Measurements from ENCODE around the gene RUFY2. TPM values are rescaled to one million over a fixed set of nuclear protein-coding genes. Genes with fewer than 3 reads are reported as not detected.

The RUFY2 gene
- total RNA-seq, 1 donor from 2014 or later, result 10.3 TPM

- intact Hi-C loops (cut with micrococcal nuclease), result loop anchor here (5.0 kb wide), 1 partner anchor 376 kb away; the partner anchor contains the start of gene CCAR1
- H3K4me3 Mint-ChIP-seq, result no peak overlapping the region
- H3K36me3 Mint-ChIP-seq (ENCODE audit: low read depth), result peaks cover 45% of the 10 kb centered on the region
These were observed 60.3 kb downstream of the RUFY2 start for GRCh38 chr10:68346774-68347173.

GRCh38 chr10:68345621-68346020 is 61.5 kb downstream of the RUFY2 start:
- no peak overlapping the region for H3K27ac Mint-ChIP-seq
- intact Hi-C loops (cut with micrococcal nuclease), result loop anchor here (5.0 kb wide), 1 partner anchor 377 kb away; the partner anchor contains the start of gene CCAR1
- H3K27me3 Mint-ChIP-seq, result no peaks in the 10 kb centered on the region
- no peak overlapping the region for H3K4me3 Mint-ChIP-seq
- peaks cover 18% of the 10 kb centered on the region for H3K4me1 Mint-ChIP-seq
- peaks cover 53% of the 10 kb centered on the region for H3K36me3 Mint-ChIP-seq (ENCODE audit: low read depth)
- no peaks in the 10 kb centered on the region for H3K9me3 Mint-ChIP-seq
- DNase-seq, result no peak

More at GRCh38 chr10:68346774-68347173, 60.3 kb downstream of the RUFY2 start:
- no peaks in the 10 kb centered on the region for H3K27me3 Mint-ChIP-seq
- DNase-seq, result no peak
- H3K9me3 Mint-ChIP-seq, result no peaks in the 10 kb centered on the region
- peaks cover 13% of the 10 kb centered on the region for H3K4me1 Mint-ChIP-seq
- H3K27ac Mint-ChIP-seq, result peak overlapping the region; percentile 72

- Mint-ChIP-seq H3K4me1 (peaks cover 28% of the 10 kb centered on the region), H3K4me3 (no peak overlapping the region)
These were observed 64.1 kb downstream of the RUFY2 start for GRCh38 chr10:68342909-68343516.

GRCh38 chr10:68340358-68341080 is 66.6 kb downstream of the RUFY2 start:
- Mint-ChIP-seq H3K9me3 (no peaks in the 10 kb centered on the region), H3K4me3 (no peak overlapping the region), H3K4me1 (peaks cover 40% of the 10 kb centered on the region), H3K36me3 (ENCODE audit: low read depth) (peaks cover 76% of the 10 kb centered on the region), H3K27ac (no peak overlapping the region), H3K27me3 (no peaks in the 10 kb centered on the region)
- DNase-seq, result no peak
- intact Hi-C loops (cut with micrococcal nuclease), result loop anchor here (1.0 kb wide), 1 partner anchor 7 kb away; no protein-coding TSS in a partner anchor

More at GRCh38 chr10:68342909-68343516, 64.1 kb downstream of the RUFY2 start:
- intact Hi-C loops (cut with micrococcal nuclease), result no loop called here
- Mint-ChIP-seq H3K9me3 (no peaks in the 10 kb centered on the region), H3K27ac (peak overlapping the region; percentile 2), H3K36me3 (ENCODE audit: low read depth) (peaks cover 69% of the 10 kb centered on the region), H3K27me3 (no peaks in the 10 kb centered on the region)
- DNase-seq, result no peak

GRCh38 chr10:68336754-68337351 is 70.2 kb downstream of the RUFY2 start:
- Mint-ChIP-seq H3K4me3 (peak overlapping the region; percentile 70), H3K4me1 (peaks cover 48% of the 10 kb centered on the region), H3K27me3 (no peaks in the 10 kb centered on the region), H3K36me3 (ENCODE audit: low read depth) (peaks cover 77% of the 10 kb centered on the region), H3K27ac (peak overlapping the region; percentile 74), H3K9me3 (no peaks in the 10 kb centered on the region)
- intact Hi-C loops (cut with micrococcal nuclease), result loop anchor here (10.0 kb wide), 1 partner anchor 482 kb away; no protein-coding TSS in a partner anchor
- DNase-seq, result no peak

- Mint-ChIP-seq H3K4me3 (peak overlapping the region; percentile 99), H3K4me1 (peaks cover 57% of the 10 kb centered on the region), H3K27ac (peak overlapping the region; percentile 83), H3K9me3 (no peaks in the 10 kb centered on the region), H3K27me3 (peaks cover 2% of the 10 kb centered on the region), H3K36me3 (ENCODE audit: low read depth) (peaks cover 63% of the 10 kb centered on the region)
- no peak for DNase-seq
- intact Hi-C loops (cut with micrococcal nuclease), result loop anchor here (5.0 to 10.0 kb wide), 3 partner anchors 72 to 567 kb away; partner anchors contain the start of genes DDX50 and RUFY2
These were observed 72.2 kb downstream of the RUFY2 start for GRCh38 chr10:68334672-68335467.

GRCh38 chr10:68333440-68334431 is 73.3 kb downstream of the RUFY2 start:
- H3K27ac Mint-ChIP-seq, result peak overlapping the region; percentile 100
- no peaks in the 10 kb centered on the region for H3K9me3 Mint-ChIP-seq
- no peak for DNase-seq
- peaks cover 2% of the 10 kb centered on the region for H3K27me3 Mint-ChIP-seq
- intact Hi-C loops (cut with micrococcal nuclease), result loop anchor here (1.0 to 10.0 kb wide), 4 partner anchors 8 to 569 kb away; partner anchors contain the start of genes DDX50 and RUFY2
- H3K36me3 Mint-ChIP-seq (ENCODE audit: low read depth), result peaks cover 53% of the 10 kb centered on the region
- H3K4me3 Mint-ChIP-seq, result peak overlapping the region; percentile 99
- H3K4me1 Mint-ChIP-seq, result peaks cover 55% of the 10 kb centered on the region

- peak overlapping the region; percentile 99 for H3K4me3 Mint-ChIP-seq
- intact Hi-C loops (cut with micrococcal nuclease), result loop anchor here (1.0 to 10.0 kb wide), 4 partner anchors 8 to 569 kb away; partner anchors contain the start of genes DDX50 and RUFY2
- no peaks in the 10 kb centered on the region for H3K9me3 Mint-ChIP-seq
- H3K27ac Mint-ChIP-seq, result peak overlapping the region; percentile 100
- peaks cover 2% of the 10 kb centered on the region for H3K27me3 Mint-ChIP-seq
- peaks cover 56% of the 10 kb centered on the region for H3K4me1 Mint-ChIP-seq
- no peak for DNase-seq
- H3K36me3 Mint-ChIP-seq (ENCODE audit: low read depth), result peaks cover 49% of the 10 kb centered on the region
These were observed 74.0 kb downstream of the RUFY2 start for GRCh38 chr10:68333058-68333395.

- Mint-ChIP-seq H3K27ac (peak within 1 kb of the TSS; percentile 100), H3K27me3 (peaks cover 2% of the 10 kb centered on the region), H3K9me3 (no peaks in the 10 kb centered on the region), H3K4me1 (peaks cover 52% of the 10 kb centered on the region), H3K36me3 (ENCODE audit: low read depth) (peaks cover 44% of the 10 kb centered on the region), H3K4me3 (peak within 1 kb of the TSS; percentile 99)
- intact Hi-C loops (cut with micrococcal nuclease), result loop anchor here (1.0 to 10.0 kb wide), 5 partner anchors 9 to 570 kb away; partner anchors contain the start of genes DDX50 and RUFY2
- DNase-seq, result peak; percentile 89
These were observed 74.6 kb downstream of the RUFY2 start, which contains the start of gene PBLD for GRCh38 chr10:68332259-68333057. PBLD (minus strand) TSS chr10:68332928; CDS start chr10:68306844, 26,084 bp downstream.

- peaks cover 39% of the 10 kb centered on the region for H3K36me3 Mint-ChIP-seq (ENCODE audit: low read depth)
- intact Hi-C loops (cut with micrococcal nuclease), result loop anchor here (1.0 to 10.0 kb wide), 8 partner anchors 76 to 571 kb away; partner anchors contain the start of genes CCAR1, DDX50, RUFY2 and SIRT1
- H3K9me3 Mint-ChIP-seq, result no peaks in the 10 kb centered on the region
- peak within 1 kb of the TSS; percentile 100 for H3K27ac Mint-ChIP-seq
- peaks cover 47% of the 10 kb centered on the region for H3K4me1 Mint-ChIP-seq
- peak within 1 kb of the TSS; percentile 99 for H3K4me3 Mint-ChIP-seq
- DNase-seq, result peak; percentile 100
- H3K27me3 Mint-ChIP-seq, result peaks cover 2% of the 10 kb centered on the region
These were observed 75.4 kb downstream of the RUFY2 start, which contains the start of gene HNRNPH3 for GRCh38 chr10:68331455-68332258. HNRNPH3 (plus strand) TSS chr10:68332064; CDS start chr10:68337222, 5,158 bp downstream.
